ENCODE results near the gene PRKD1.

The PRKD1 gene

DNA sequence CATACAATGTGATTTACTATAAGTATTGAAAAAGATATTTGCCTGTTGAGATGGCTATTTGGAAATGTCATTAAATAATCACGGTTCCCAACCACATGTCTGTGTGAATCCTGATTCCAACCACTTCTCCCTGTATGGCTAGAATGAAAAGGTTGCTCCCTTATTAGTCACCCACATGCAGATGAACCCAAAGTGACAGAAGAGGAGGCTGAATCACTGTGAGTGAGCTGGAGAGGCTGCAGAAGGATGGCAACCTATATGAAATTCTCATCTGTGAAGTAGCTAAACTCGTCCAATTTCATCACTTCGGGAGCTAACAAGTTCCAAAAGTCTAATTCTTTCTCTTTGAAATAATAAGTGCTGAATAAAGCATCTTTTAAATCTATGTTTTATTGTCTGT, 300.5 kb downstream of the PRKD1 start:
- no peak overlapping the region for H3K4me3 ChIP-seq (ENCODE audit: low read depth, low read length)
- TF ChIP-seq, protein P1, sequence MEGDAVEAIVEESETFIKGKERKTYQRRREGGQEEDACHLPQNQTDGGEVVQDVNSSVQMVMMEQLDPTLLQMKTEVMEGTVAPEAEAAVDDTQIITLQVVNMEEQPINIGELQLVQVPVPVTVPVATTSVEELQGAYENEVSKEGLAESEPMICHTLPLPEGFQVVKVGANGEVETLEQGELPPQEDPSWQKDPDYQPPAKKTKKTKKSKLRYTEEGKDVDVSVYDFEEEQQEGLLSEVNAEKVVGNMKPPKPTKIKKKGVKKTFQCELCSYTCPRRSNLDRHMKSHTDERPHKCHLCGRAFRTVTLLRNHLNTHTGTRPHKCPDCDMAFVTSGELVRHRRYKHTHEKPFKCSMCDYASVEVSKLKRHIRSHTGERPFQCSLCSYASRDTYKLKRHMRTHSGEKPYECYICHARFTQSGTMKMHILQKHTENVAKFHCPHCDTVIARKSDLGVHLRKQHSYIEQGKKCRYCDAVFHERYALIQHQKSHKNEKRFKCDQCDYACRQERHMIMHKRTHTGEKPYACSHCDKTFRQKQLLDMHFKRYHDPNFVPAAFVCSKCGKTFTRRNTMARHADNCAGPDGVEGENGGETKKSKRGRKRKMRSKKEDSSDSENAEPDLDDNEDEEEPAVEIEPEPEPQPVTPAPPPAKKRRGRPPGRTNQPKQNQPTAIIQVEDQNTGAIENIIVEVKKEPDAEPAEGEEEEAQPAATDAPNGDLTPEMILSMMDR (conservative IDR thresholded peaks at IDR 0.05; ENCODE audit: low read depth, low read length) = no peak
- peak; percentile 23 for DNase-seq (ENCODE audit: low read depth)

DNA sequence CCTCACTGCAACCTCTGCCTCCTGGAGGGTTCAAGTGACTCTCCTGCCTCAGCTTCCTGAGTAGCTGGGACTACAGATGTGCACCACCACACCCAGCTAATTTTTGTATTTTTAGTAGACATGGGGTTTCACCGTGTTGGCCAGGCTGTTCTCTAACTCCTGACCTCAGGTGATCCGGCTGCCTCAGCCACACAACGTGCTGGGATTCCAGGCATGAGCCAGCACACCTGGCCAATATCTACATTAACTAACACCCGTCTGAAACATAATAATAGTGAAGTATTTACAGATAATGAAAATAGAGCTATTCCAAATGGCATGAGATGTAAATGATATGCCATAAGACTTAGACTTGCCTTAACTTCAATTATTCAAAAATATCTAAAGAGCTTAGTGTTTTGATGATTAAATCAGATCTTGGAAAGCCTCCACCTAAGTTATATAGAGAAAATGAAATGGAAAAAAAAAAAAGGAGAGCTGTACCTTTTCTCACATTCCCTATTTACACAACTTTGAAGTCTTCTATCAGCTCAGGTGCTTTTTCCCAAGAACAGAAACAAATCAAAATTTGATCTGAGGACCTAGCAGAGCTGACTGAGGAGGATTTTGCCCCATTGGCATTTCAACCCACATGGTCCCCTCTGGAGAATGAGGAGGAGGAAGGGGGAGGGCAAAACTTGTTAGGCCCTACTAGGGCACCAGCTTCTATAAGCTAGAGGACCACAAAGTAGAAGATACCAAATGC, 309.2 kb downstream of the PRKD1 start:
- TF ChIP-seq, protein P1 (conservative IDR thresholded peaks at IDR 0.05; ENCODE audit: low read depth, low read length) = no peak
- H3K4me3 ChIP-seq (ENCODE audit: low read depth, low read length) = no peak overlapping the region
- DNase-seq (ENCODE audit: low read depth) = no peak

DNA sequence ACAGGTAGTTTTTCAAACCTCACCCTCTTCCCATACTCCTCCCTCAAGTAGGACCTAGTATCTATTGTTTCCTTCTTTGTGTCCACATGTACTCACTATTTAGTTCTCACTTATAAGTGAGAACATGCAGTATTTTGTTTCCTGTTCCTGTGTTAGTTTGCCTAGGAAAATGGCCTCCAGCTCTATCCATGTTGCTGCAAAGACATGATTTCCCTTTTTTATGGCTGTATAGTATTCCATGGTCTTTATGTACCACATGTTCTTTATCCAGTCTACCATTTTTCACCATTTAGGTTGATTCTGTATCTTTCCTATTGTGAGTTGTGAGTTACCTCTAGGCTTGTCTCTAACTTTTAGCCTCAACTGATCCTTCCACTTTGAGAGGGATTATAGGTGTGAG, 310.7 kb downstream of the PRKD1 start:
- TF ChIP-seq, protein P1 (conservative IDR thresholded peaks at IDR 0.05; ENCODE audit: low read depth, low read length) = no peak
- DNase-seq (ENCODE audit: low read depth) = no peak
- no peak overlapping the region for H3K4me3 ChIP-seq (ENCODE audit: low read depth, low read length)

DNA sequence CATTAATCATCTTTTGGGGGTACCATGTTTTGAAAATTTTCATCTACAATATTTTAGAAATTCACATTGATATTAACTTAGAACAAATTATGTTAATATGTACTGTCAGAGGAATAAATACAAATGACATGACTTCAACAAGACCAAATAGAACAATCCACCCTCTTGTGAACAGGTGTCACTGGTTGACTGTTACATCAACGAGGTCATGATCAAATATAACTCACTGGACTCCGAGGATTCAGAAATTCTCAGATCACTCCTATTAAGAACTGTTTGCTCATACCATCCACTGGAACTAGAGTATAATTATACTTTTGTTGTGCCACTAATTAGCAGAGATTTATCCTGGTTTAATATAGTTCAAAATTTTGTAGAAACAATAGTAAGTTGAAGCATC, 318.8 kb downstream of the PRKD1 start:
- TF ChIP-seq, protein P1 (conservative IDR thresholded peaks at IDR 0.05; ENCODE audit: low read depth, low read length) = no peak
- DNase-seq (ENCODE audit: low read depth) = no peak
- no peak overlapping the region for H3K4me3 ChIP-seq (ENCODE audit: low read depth, low read length)

DNA sequence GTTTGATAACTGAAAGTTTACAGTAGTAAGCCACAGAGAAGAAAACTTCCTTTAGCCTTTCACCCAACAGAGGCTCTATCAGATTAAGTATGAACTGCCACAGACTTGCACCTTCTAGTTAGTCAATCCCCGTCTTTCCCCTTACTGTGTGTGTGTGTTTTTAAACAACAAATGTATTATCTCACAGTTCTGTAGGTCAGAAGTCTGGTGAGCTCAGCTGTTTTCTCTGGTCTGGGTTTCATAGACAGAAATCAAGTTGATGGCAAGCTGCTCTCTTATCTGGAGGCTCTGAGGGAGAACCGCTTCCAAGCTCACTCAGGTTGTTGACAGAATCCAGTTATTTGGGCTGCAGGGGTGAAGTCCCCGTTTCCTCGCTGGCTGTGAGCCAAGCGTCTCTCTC, 320.5 kb downstream of the PRKD1 start:
- DNase-seq (ENCODE audit: low read depth) = peak; percentile 51
- TF ChIP-seq, protein P1 (conservative IDR thresholded peaks at IDR 0.05; ENCODE audit: low read depth, low read length) = no peak
- H3K4me3 ChIP-seq (ENCODE audit: low read depth, low read length) = no peak overlapping the region

DNA sequence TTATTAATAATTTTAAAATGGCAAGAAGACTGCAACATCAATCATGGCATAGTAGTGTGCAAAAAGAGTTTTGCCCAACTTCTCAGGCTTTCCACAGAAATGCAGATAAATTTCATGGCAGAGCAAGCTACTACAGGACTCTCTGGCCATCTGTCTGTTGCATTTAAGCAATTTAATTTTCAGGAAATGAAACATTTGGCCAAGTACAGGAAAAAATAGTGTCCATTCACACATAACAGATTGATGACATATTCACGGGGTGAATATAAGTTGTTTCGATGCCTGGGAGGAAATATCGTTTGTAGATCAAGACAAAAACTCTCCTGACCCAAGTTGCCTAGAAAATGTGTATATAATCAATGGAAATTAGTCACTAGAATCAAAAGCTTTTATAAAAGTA, 324.0 kb downstream of the PRKD1 start:
- DNase-seq (ENCODE audit: low read depth) = no peak
- H3K4me3 ChIP-seq (ENCODE audit: low read depth, low read length) = no peak overlapping the region
- TF ChIP-seq, protein P1 (conservative IDR thresholded peaks at IDR 0.05; ENCODE audit: low read depth, low read length) = no peak

DNA sequence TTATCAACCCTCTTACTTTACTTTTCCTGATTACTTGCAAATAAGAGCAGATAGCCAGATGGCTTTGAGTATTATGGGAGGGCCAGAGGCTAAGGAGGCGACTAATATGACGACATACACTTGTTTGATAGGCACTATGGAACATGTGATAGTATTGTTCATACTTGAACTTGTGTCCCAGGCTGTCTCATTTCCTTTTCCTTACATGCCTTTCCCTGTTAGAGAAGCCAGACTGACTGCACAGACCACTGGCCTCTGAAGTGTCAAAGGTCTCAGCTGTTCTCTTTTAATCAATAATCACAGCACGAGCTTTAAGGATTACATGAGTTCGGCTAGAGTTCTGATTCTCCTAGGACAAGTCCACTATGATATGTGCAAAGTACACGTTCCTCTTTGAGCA, 326.0 kb downstream of the PRKD1 start:
- H3K4me3 ChIP-seq (ENCODE audit: low read depth, low read length) = no peak overlapping the region
- TF ChIP-seq, protein P1 (conservative IDR thresholded peaks at IDR 0.05; ENCODE audit: low read depth, low read length) = no peak
- DNase-seq (ENCODE audit: low read depth) = peak; percentile 36
